A549 (cell line): ENCODE results near the gene CTNNBL1.

Source experiments
- EP300 ChIP-seq, 2 experiments: fragments of >200 bp; sonication (Bioruptor Twin); formaldehyde crosslinking; IDR thresholded peaks; 2 replicates in 1 of 2; 3 replicates in 1 of 2; pipeline ENCODE4 v1.6.1; 2016 to 2017
- FOSB ChIP-seq: fragments of 250-450 bp; sonication (Bioruptor Pico); IDR thresholded peaks from 2 replicates; pipeline ENCODE4 v1.5.0; 2020; ENCODE audit warnings: mild to moderate bottlenecking, moderate library complexity
- FOXS1 ChIP-seq: fragments of 250-450 bp; sonication (Bioruptor Pico); IDR thresholded peaks from 2 replicates; pipeline ENCODE4 v1.5.0; 2020; ENCODE audit warnings: mild to moderate bottlenecking, moderate library complexity
- JUNB ChIP-seq: fragments of >200 bp; sonication (Bioruptor Twin); formaldehyde crosslinking; IDR thresholded peaks from 2 replicates; pipeline ENCODE4 v1.6.1; 2016
- NR3C1 ChIP-seq: fragments of >200 bp; sonication (Bioruptor Twin); formaldehyde crosslinking; IDR thresholded peaks from 3 replicates; pipeline ENCODE4 v1.6.1; 2017
- POLR2A ChIP-seq: IDR thresholded peaks from 2 replicates; pipeline ENCODE4 v1.6.1; 2012; ENCODE audit warnings: mild to moderate bottlenecking, low read length
- RAD21 ChIP-seq, 2 experiments: fragments of >200 bp in 1 of 2; sonication (Bioruptor Twin) in 1 of 2; formaldehyde crosslinking in 1 of 2; IDR thresholded peaks in 1 of 2; conservative IDR thresholded peaks in 1 of 2; 2 replicates in 1 of 2; 3 replicates in 1 of 2; pipeline ENCODE4 v1.6.1; 2012 to 2018; ENCODE audit warnings: inconsistent platforms in 1 of 2
- TF ChIP-seq, protein P1 (sequence below): IDR thresholded peaks from 2 replicates; pipeline ENCODE4 v1.6.1; 2012
- TF ChIP-seq, protein P2 (sequence below): fragments of 200-600 bp; sonication (generic); IDR thresholded peaks from 2 replicates; pipeline ENCODE4 v1.6.1; 2016; ENCODE audit warnings: antibody characterized with exemption, mild to moderate bottlenecking, moderate library complexity

DNA sequence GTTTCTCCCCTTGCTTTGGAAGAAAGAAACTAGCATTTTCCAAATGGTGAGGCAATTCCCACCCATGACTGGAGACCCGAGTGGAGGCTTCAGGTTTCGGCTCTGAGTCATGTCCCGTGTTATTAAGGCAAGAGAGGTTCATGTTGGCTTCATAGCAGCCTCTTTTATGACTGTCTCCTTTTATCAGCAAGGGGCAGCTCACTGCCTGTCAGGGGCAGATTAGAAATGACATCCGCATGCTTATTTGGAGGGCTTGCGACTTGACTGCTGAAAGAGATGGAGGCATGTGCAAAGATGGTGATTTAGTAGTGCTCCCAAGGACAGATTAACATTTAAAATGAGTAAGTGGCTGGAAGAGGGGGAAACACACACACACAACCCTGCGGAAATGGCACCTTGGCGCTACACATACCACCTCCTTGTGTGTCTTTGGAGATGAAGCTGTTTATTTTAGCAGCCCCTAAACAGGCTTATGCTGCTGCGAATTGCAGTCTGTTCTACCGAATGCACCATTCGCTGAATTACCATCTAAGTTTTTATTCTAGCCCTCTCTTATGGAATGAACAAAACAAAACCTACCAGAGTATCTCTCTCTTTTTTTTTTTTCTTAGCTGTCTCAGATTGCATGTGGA, 157.0 kb downstream of the CTNNBL1 start:
- TF ChIP-seq EP300 (IDR thresholded peaks at IDR 0.05) (no peak), RAD21 (conservative IDR thresholded peaks at IDR 0.05 in 1 of 2, IDR thresholded peaks at IDR 0.05 in 1 of 2) (no peak), FOXS1 (CRISPR knock-in tag) (no peak), POLR2A (no peak), JUNB (no peak), FOSB (CRISPR knock-in tag) (no peak), NR3C1 (no peak)
- TF ChIP-seq, protein P1, sequence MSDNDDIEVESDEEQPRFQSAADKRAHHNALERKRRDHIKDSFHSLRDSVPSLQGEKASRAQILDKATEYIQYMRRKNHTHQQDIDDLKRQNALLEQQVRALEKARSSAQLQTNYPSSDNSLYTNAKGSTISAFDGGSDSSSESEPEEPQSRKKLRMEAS, result no peak
- TF ChIP-seq, protein P2, sequence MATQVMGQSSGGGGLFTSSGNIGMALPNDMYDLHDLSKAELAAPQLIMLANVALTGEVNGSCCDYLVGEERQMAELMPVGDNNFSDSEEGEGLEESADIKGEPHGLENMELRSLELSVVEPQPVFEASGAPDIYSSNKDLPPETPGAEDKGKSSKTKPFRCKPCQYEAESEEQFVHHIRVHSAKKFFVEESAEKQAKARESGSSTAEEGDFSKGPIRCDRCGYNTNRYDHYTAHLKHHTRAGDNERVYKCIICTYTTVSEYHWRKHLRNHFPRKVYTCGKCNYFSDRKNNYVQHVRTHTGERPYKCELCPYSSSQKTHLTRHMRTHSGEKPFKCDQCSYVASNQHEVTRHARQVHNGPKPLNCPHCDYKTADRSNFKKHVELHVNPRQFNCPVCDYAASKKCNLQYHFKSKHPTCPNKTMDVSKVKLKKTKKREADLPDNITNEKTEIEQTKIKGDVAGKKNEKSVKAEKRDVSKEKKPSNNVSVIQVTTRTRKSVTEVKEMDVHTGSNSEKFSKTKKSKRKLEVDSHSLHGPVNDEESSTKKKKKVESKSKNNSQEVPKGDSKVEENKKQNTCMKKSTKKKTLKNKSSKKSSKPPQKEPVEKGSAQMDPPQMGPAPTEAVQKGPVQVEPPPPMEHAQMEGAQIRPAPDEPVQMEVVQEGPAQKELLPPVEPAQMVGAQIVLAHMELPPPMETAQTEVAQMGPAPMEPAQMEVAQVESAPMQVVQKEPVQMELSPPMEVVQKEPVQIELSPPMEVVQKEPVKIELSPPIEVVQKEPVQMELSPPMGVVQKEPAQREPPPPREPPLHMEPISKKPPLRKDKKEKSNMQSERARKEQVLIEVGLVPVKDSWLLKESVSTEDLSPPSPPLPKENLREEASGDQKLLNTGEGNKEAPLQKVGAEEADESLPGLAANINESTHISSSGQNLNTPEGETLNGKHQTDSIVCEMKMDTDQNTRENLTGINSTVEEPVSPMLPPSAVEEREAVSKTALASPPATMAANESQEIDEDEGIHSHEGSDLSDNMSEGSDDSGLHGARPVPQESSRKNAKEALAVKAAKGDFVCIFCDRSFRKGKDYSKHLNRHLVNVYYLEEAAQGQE, result no peak
